GM18502 (cell line): ENCODE data around the gene CLEC2B.

Source experiments
- ATAC-seq: cut with Tn5 transposase; IDR thresholded peaks from one replicate; pipeline ENCODE4 v1.9.1; 2021; ENCODE audit warnings: mild to moderate bottlenecking; ENCODE audit not compliant: unreplicated experiment, poor library complexity

The CLEC2B gene

DNA sequence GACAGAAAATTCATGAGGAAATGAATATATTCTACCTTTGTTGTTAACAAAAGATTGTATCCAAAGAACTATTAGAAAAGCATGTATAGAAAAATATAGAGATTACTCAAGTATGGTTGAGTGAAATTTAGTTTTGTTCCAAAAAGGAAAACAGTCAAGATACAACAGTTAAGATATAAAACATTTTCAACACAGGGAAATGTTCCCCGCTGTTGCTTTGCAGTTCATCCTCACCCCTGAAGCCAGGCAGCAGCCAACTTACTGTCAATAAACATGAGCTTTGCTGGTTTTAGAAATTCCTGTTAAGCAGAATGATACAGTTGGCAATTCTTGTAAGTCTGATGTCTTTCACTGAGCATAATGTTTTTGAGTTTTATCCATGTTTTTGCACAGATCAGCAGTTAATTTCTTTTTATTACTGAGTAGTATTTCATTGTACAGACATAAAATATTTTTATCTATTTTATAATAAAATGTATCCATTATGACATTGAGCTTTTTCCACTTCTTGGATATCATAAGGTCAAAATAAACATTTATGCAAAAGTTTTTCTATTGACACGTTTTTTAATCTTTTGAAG lies 1.2 kb upstream of the CLEC2B start:
- no peak for ATAC-seq

DNA sequence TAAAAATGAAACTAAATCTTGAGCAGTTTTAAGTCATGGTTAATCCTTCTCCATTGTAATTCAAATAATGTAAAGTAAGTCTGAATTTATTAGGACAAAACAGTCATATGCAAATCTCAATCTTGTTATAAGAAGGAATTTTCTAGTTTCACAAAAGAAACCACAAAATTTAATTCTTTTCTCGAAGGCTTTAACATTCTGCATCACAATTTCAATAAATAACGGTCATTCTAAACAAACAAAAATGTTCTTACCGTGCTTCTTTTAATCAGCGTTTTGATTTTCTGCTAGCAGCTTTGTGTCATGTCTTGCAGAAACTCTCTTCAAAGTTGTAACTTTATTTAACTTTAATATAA lies 225 bp downstream of the CLEC2B start:
- ATAC-seq, result no peak

DNA sequence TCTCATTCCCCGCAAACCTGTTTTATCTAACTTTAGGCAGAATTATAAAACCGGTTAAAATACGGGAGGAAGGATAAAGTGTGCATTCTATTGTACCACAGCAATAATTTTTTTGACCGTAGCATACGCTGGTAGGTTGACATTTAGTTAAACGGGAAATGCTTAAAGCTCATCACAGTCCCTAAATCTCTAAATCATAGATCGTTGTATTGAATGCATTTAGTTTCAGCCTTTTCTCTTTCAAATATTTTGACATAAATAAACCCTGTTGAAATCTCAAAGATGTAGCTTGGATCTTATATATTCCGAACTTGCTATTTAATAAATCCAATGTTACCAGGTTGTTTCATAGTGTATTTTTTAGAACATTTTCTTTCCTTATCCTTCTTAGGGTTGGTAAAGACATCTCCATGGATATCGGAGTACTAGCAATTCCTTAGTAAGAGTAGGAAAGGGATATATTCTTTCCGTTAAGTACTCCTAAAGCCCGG lies 798 bp downstream of the CLEC2B start:
- ATAC-seq, result no peak

DNA sequence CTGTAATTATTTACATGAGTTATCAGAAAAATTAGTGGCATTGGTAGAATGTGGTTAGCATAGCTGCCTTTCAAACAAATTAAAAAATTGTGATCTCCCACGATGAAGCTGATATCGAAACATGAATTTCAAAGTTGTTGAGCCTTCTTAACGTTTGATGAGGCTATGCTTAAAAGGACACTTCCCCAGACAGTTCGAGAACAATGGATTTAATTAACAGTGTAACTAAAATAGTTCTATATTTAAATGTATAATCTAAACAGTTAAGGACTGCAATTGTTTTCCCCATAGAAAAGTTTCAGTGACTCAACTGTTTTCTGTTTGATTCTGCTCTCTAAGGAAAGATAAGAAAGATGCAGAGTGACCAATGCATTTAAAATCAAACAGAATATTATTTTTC lies 1.6 kb downstream of the CLEC2B start:
- ATAC-seq, result no peak

DNA sequence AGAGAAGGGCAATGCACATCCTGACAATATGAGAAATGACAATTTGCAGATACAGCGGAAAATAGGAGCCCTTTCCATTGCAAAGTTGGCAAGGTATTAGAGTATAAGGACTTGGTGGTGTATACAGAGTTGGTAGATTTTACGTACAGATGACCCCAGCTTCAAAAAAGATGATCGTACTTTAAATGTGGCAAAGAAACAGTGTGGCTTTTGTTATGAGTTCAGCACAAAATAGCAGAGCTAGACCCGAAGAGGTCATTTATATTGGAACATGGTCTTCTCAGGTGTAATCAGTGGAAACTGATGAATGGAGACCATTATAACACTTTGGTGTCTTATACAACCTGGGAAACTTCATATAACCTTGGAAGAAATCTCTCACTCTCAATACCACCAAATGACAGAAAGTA lies 2.3 kb downstream of the CLEC2B start:
- ATAC-seq, result no peak

DNA sequence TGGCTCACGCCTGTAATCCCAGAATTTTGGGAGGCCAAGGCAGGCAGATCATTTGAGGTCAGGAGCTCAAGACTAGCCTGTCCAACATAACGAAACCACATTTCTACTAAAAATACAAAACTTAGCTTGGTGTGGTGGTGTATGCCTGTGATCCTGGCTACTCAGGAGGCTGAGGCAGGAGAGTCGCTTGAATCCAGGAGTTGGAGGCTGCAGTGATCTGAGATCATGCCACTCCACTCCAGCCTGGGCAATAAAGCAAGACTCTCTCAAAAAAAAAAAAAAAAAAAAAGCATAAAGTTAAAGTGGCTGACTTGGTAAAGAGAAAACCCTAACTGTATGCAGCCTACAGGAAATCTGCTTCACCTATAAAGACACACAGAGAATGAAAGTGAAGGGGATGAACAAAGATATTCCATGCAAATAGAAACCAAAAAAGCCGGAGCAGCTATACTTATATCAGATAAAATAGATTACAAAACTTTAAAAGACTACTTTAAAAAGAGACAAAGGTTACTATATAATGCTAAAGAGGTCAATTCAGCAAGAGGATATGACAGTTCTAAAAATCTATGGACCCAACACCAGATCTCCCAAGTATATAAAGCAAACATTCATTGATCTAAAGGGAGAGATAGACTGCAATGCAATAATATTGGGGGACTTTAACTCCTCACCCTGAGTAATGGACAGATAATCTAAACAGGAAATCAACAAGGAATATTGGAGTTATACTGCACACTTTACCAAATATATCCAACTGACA lies 4.1 kb downstream of the CLEC2B start:
- no peak for ATAC-seq

DNA sequence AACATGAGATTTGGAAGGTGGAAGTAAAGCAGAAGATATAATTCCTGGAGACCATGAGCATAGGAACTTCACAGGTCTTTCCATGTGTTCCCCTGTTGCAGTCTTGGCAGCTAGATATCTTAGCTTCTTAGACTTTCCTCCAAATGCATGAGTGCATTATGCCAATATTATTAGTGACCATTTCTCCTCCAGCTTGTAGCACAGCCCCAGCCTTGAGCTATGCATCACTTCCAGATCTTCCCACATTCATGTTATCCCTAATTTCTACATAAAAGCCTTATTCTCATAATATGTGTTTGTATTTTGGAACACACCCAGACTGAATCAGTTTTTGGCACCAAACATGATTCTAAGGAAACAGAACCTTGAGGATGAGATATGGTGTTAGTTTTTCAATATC lies 11.0 kb downstream of the CLEC2B start:
- ATAC-seq, result no peak

DNA sequence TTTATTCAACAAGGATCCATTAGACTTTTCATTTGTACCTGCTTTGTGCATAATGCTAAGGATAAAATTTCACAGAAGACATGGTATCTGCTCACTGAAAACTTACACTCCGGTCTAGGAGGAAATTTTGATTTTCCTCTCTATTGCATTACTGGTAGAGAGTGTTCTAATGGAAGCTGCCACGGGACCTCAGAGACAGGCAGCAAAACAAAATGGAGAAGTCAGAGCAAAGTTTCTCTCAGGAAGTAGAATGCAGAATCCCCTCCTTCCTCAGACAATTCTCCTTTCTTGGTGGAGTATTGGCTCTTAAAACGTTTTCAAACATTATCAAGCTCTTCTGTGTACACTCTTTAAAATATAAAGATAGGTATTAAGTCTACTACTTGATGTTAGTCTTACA lies 12.3 kb downstream of the CLEC2B start:
- ATAC-seq, result no peak

DNA sequence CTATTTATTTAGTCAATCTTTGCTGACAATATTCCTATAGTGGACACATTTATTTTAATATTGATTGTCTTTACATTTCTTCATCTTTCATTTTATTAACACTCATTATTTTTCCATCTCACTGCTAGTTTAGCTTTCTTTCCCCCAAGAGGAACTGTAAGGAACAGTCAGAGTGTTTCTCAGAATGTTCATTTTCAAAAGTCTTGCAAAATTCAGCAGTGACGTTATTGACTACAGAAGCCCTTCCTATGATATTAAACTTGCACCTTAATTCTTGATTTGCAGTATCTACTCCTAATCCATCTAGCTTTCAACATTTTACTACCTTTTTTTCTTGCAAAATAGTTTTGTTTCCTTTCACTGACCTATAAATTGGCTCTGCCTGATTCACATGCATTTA lies 13.0 kb downstream of the CLEC2B start:
- no peak for ATAC-seq

DNA sequence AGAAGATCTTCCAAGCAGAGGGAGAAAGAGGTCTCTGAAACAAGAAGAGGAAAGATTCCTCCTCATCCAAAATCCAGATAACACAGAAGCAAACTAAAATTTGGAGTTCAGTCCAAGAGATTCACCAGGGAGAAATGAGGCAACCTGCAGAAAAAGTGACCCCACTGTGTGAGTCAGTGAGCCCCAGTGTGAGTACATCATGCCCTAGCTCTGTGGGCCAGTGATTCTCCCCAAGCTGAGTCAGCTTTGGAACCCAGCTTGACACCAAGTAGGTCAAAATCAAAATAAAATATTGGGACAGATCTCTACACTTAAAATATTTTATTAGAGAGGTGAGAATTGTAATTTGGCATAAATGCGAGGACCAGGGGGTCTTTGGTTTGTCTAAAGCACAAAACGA lies 17.2 kb downstream of the CLEC2B start:
- ATAC-seq, result no peak

DNA sequence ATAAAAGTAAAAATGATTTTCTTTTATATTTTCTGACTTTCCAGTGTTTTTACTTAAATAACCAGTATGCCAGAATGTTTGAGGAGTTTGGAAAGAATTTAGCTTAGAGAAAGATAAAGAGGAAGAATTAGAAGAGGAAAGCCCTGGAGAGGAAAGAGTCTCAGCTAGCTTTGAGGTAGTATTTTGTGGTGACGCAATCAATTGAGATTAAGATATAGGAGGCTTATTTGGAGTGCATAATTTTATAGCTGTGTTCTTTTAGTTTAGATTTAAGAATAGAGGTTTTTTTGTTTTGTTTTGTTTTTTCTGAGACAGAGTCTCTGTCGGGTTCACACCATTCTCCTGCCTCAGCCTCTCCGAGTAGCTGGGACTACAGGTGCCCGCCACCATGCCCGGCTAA lies 18.1 kb downstream of the CLEC2B start:
- ATAC-seq, result no peak

DNA sequence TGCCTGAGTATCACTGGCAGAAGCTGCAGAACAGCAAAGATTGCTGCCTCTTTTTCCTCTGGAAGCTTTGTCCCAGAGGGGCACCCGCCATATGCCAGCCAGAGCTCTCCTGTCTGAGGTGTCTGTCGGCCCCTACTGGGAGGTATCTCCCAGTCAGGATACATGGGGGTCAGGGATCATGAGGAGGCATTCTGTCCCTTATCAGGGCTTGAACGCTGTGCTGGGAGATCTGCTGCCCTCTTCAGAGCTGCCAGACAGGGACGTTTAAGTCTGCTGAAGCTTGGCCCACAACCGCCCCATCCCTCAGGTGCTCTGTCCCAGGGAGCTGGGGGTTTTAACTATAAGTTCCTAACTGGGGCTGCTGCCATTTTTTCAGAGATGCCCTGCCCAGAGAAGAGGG lies 20.3 kb downstream of the CLEC2B start:
- no peak for ATAC-seq

DNA sequence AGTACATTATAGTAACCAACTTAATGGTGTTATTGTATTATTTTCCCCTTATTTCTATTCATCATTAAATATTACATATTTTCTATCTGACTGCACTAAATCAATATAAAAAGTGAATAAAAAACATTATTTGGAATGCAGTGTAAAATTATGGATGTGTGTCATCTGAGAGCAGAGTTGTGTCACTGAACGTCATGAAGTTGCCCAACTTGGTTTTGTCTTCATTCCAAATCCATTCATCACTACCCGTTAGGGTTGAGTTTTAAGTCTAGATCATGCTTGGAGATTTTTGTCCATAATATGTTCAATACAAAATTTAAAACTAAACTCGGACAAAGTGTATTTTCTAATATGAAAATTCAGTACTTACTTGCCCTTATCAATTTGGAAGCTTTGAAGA lies 25.7 kb downstream of the CLEC2B start:
- no peak for ATAC-seq

DNA sequence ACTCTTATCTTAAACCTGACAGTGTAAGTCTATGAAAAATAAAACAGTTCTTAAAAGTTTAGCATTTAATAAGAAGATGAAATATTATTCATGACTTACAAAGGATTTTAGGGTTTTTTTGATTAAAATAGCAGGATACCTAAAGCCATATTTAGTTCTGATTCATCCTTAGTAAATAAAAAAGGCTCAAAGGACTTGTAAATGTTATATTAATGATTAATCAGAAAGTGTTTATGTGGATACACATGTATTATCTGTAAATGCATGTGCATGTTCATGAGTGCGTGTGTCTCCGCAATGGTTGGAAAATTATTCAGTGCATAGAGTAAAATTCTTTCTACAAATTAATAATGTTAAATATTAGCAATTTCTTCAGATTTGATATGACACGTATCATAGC lies 37.4 kb downstream of the CLEC2B start:
- ATAC-seq, result no peak

DNA sequence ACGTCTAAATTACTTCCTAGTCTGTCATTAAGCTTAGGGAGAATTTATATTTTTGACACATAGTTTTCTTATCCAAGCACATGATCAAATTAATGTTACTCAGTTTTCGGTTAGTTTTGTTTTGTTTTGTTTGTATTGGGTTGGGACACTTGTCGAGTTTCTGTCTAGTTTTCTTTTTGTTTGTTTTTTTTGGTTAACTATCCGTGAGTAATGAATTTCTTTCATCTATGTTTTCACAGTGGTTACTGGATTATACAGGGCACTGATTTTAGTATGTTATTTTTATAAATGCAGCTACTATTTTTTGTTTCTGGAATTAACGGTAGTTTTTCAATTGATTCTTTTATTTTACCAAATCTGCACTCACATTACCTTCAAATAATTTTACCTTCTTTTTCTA lies 39.2 kb downstream of the CLEC2B start:
- no peak for ATAC-seq

DNA sequence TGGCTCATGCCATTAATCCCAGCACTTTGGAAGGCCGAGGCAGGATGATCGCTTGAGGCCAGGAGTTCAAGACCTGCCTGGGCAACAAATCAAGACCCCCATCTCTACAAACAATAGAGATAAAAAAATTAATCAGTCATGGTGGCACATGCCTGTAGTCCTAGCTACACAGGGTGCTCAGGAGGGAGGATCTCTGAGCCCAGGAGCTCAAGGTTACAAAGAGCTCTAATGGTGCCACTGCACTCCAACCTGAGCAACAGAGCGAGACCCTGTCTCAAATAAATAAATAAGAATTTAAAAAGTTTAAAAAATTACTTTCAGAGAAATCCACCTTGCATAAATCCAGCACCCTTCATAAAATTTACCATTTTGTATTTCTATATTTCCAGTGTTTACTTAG lies 39.7 kb downstream of the CLEC2B start:
- ATAC-seq, result no peak

DNA sequence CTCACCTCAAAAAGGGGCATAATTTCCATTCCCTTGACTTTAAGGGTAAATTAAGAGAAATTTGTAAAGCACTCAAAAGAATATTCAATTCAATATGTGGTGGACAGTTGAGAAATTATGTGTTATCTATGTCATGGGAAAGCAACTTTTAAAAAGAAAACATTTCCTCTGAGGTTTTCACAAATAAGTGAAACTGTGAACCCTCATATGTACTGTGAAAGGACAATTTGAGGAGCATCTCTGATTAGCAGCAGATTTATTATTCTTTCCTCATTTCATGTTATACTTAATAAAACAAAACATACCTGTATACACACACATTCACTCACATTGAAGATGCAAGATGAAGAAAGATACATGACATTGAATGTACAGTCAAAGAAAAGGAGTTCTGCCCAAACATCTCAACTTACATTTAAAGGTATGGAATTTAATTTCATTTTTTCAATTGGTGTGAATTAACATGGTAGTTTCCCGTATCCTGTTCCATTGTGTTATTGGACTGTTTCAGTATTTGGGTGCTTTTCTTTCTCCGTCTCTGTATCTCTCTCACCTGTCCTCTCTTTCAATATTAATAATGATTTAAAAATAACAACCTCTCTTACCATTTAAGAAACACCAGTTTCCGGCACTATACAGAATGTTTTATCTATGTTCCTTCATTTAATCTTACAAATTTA lies 41.8 kb downstream of the CLEC2B start, which contains the start of gene KLRF1:
KLRF1 (plus strand) TSS at position 273 of the 680 bp plus-strand sequence; CDS start at position 337, 64 bp downstream.
- ATAC-seq, result no peak

DNA sequence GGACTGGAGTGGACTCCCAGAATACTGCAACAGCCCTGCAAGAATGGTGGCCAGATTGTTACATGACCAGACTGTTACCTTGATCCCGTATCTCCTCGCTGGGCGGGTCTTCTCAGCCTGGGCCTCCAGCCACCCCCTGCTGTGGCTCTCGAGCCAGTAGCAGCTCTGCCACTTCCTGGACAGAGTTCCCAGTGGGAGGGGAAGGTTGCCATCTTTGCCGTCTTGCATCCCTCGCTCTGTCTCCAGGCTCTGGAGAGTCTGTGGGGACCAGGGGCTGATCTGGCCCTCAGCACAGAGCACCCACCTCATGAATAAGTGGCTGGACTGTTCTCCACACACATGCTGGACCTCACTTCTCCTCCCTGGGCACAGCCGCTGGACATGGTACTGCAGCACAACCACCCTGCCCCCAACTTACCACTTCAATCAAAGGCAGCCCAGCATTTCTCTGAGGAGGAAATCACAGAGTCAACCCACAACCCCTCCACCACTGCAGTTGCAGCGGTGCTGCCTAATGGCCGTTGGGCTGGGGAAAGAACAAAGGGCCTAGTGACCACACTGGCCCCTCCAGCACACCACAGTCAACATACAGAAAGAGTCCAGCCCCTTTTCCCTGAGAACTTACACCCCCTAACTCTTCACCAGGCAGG lies 48.7 kb downstream of the CLEC2B start:
- no peak for ATAC-seq

DNA sequence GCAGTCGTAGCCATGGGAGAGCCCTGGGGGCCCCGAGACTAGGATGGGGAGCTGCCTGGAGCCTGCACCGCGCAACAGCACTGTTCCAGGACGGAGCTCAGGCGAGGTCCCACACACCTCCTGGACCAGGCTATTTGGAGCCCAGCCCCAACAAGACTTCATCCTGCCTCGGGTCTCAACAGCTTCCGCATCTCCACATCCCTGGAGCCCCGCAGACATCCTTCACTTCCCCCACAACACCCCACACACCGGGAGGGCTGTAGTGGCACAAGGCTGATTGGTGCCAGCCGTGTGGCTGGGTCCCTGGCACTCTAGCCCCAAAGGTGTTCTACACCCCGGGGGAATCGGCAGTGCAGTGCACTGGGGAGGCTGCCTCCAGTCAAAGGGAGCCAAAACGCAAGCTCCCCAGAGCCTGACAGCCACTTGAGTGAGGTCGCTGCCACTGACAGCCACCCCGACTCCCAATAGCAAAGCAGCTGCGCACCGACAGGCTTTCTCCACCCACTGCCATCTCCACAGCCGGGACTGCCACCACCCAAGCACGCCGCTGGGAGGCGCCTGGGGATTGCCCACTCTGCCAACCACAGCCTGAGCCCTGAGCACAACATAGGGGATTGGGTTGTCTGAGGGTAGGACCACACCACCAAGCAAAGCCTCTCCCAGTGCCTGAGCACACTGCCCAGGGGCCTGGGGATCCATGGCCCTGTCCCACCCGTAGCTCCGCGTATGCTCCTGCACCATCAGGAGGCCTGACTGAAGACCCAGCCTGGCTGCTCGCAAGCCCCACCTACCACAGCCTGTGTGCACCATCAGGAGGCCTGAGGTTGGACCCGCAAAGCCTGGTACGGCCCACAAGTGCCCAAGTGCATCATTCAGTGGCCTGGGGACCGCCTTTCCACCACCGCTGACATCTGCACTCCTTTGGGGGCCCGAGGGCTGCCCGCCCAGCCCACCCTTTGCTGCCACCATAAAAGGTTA lies 55.0 kb downstream of the CLEC2B start:
- peak; percentile 96 for ATAC-seq

DNA sequence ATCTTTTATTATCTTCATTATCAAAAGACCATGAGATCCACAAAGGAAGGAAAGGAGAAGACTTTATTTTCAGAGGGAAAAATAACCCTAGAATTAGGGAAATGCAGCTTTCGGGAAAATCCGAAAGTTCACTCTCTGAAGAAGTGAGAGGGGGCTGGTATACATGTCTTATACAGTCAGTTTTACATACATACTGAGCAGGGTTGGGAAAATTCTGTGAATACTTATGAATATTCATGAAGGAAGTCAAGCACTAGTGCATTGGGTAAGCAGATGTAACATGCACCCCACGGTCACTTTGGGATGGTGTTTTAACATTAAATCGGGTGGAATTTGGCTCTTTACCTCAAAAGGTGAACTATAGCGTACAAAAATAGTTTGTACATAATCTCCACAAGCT lies 57.5 kb downstream of the CLEC2B start:
- no peak for ATAC-seq
